ENCODE results near the gene FLT3. TPM values are rescaled to one million over a fixed set of nuclear protein-coding genes. Genes with fewer than 3 reads are reported as not detected.

Gene FLT3
- polyA plus RNA-seq, 1 of the 3 experiments (the other 2 are of a cell fraction), result not detected

- Histone ChIP-seq H3K4me1 (ENCODE audit: control insufficient read depth in 1 of 2, insufficient read depth in 2 of 2, low read depth in 1 of 2, low read length in 1 of 2) (no peaks in the 10 kb centered on the region), H3K9ac (no peak overlapping the region), H3K79me2 (ENCODE audit: insufficient read depth) (no peaks in the 10 kb centered on the region), H3K4me2 (no peak overlapping the region), H3K9me3 (no peaks in the 10 kb centered on the region), H3K36me3 (replicated peaks in 1 of 2; ENCODE audit: control insufficient read depth in 1 of 2, insufficient read depth in 2 of 2, low read length in 1 of 2) (no peaks in the 10 kb centered on the region), H3K4me3 (ENCODE audit: low read depth in 2 of 2, low read length in 1 of 2) (no peak overlapping the region), H4K20me1 (ENCODE audit: insufficient read depth) (no peaks in the 10 kb centered on the region), H3K27me3 (ENCODE audit: insufficient read depth) (peaks cover 29% of the 10 kb centered on the region), H3K27ac (ENCODE audit: low read depth in 2 of 2, low read length in 1 of 2) (no peak overlapping the region), H2AFZ (ENCODE audit: low read depth) (no peak overlapping the region), H3F3A (replicated peaks; ENCODE audit: insufficient read depth) (no peaks in the 10 kb centered on the region), H3K9me2 (no peaks in the 10 kb centered on the region)
- ChIA-PET POLR2A (no interaction called here), CTCF (no interaction called here)
- 13% methylated on average over 9 of the region's 9 CpGs for WGBS (ENCODE audit: low lambda C conversion rate)
- no peak for DNase-seq
- TF ChIP-seq TEAD4 (IDR thresholded peaks at IDR 0.05; ENCODE audit: borderline replicate concordance, insufficient read depth), result no peak
- no peak for TF ChIP-seq ELF1 (IDR thresholded peaks at IDR 0.05)
Observed at GRCh38 chr13:28022848-28023518, 77.4 kb downstream of the FLT3 start.

GRCh38 chr13:28014301-28014700 is 86.1 kb downstream of the FLT3 start:
- POLR2A ChIA-PET, result no interaction called here

More at GRCh38 chr13:28014301-28014700, 86.1 kb downstream of the FLT3 start:
- Histone ChIP-seq H4K20me1 (ENCODE audit: insufficient read depth) (no peaks in the 10 kb centered on the region), H2AFZ (ENCODE audit: low read depth) (no peak overlapping the region), H3K36me3 (replicated peaks in 1 of 2; ENCODE audit: control insufficient read depth in 1 of 2, insufficient read depth in 2 of 2, low read length in 1 of 2) (no peaks in the 10 kb centered on the region), H3K9me2 (no peaks in the 10 kb centered on the region), H3K27me3 (ENCODE audit: insufficient read depth) (peaks cover 32% of the 10 kb centered on the region; the same call in 1 of the 2 replicates), H3K9ac (no peak overlapping the region), H3F3A (replicated peaks; ENCODE audit: insufficient read depth) (no peaks in the 10 kb centered on the region), H3K27ac (ENCODE audit: low read depth in 2 of 2, low read length in 1 of 2) (no peak overlapping the region), H3K4me2 (no peak overlapping the region), H3K4me3 (ENCODE audit: low read depth in 2 of 2, low read length in 1 of 2) (no peak overlapping the region), H3K4me1 (ENCODE audit: control insufficient read depth in 1 of 2, insufficient read depth in 2 of 2, low read depth in 1 of 2, low read length in 1 of 2) (no peaks in the 10 kb centered on the region), H3K79me2 (ENCODE audit: insufficient read depth) (no peaks in the 10 kb centered on the region), H3K9me3 (no peaks in the 10 kb centered on the region)
- CTCF ChIA-PET, result interaction anchor here (1.0 kb wide), 1 partner anchor 16 kb away, joined by 3 read pairs; no protein-coding TSS in a partner anchor
- 8% methylated on average over 3 of the region's 3 CpGs for WGBS (ENCODE audit: low lambda C conversion rate)
- no peak for DNase-seq
- TF ChIP-seq RAD21 (IDR thresholded peaks at IDR 0.05; ENCODE audit: low read length) (no peak), PBX3 (IDR thresholded peaks at IDR 0.05) (no peak), REST (IDR thresholded peaks at IDR 0.05; ENCODE audit: low read depth, low read length) (no peak), FOSL2 (IDR thresholded peaks at IDR 0.05; ENCODE audit: borderline replicate concordance, low read depth) (no peak), MXI1 (IDR thresholded peaks at IDR 0.05; ENCODE audit: low read depth, low read length) (no peak), MAX (IDR thresholded peaks at IDR 0.05; ENCODE audit: low read depth) (no peak), JUND (IDR thresholded peaks at IDR 0.05) (no peak)
